Measurements from ENCODE around the gene RASGRF2. TPM values are rescaled to one million over a fixed set of nuclear protein-coding genes. Genes with fewer than 3 reads are reported as not detected.
A peak's percentile ranks its signal among the peaks of the same experiment; 100 is the strongest.

The RASGRF2 gene
- total RNA-seq, 1 donor from 2014 or later: 9.4 TPM

DNA sequence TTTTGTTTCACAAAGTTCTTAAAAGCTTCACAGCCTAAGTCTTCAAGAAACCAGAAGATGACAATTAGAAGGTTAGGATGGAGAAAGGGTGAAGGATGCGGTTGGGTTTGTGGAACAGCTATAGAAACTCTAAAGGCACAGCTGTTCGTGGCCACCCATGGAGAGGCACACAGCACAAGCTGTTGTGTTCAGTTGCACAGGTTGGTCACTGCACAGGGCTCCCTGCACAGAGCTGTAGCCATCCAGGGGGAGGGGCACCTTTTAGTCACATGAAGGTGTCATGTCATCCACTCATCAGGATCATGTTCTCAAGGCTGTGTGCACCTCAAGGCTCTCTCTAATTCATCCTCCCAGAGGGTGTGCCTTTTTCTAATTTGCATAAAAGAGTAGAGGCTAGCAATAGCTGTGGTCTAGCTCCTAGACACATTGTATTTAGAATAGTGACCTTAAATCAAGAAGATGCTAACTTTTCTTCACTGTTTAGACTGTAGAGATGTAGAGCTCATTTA, 5.0 kb upstream of the RASGRF2 start:
- DNase-seq (ENCODE audit: low read depth, low spot score): no peak

DNA sequence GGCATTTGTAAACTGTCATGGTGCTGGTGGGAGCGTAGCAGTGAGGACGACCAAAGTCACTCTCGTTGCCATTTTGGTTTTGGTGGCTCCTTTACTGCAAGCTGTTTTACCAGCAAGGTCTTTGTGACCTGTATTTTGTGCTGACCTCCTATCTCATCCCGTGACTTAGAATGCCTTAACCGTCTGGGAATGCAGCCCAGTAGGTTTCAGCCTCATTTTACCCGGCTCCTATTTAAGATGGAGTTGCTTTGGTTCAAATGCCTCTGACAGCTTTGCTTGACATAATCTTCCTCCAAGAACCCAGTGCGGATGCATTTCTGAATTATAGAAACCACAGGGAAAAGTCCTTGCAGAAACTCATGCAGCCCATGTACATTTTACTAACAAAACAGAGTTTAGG, 3.9 kb upstream of the RASGRF2 start:
- DNase-seq (ENCODE audit: low read depth, low spot score): no peak

DNA sequence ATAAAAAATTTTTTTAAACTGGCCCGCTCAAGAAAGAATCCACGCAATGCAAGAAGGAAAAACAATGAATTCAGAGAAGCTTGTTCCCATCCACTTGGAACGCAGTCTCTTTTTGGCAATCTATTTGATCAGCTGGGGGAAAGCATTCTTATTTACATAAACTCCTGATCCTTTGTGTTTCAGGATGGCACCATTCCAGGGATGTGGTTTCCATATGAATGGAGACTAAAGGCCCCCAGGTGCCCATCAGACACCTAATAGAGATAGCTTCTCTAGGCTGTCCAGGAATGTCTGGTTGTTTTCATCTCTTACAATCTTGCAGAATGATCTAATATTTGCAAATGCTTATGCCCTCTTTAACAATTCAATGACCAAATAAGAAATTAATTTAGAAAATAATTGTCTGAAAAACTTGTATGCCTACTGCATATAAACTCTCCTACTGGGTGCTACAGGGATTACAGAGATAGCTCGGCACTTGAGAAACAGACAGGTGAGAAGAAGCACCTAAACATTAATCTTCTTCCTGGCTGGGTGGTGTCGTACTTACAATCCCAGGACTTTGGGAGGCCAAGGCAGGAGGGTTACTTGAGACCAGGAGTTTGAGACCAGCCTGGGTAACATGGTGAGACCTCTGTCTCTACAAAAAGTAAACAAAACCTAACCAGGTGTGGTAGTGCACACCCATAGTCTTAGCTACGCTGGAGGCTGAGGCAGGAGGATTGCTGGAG, 3.0 kb upstream of the RASGRF2 start:
- no peak for DNase-seq (ENCODE audit: low read depth, low spot score)

DNA sequence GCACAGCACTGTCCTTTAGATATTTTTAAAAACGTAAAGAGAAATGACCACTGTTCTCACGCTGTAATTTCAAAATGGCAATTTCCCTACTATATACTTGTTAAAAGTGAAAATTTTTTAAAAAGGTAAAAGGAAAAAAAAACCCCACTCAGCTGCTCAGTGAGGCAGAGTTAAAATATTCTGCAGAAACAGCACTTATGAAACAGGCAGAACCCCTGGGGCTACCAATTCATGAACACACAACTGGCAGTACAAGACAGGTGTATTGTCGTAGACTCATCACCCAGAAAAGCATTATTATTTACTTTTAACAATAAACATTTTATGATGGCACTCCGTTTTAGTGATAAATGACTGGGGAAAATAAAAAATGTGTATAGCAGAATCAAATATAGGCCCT, 1.5 kb upstream of the RASGRF2 start:
- DNase-seq (ENCODE audit: low read depth, low spot score): no peak

DNA sequence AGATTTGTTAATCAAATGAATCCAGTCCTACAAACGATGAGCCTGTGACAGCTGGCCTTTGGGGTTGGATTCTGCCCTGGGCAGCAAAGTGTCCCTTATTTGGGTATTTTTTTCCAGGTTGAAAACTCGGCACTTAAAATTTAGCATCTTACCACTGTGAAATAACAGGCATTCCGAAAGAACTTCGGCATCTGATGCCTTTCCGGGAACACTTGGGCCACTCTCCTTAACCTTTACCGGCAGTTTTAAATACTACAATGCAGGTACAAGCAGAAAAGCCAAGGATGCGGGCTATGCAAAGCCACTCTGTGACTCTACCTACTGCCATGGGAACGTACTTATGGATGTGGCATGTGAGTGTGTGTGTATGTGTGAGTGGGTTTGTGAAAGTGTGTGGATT, 1.0 kb upstream of the RASGRF2 start:
- DNase-seq (ENCODE audit: low read depth, low spot score): no peak

DNA sequence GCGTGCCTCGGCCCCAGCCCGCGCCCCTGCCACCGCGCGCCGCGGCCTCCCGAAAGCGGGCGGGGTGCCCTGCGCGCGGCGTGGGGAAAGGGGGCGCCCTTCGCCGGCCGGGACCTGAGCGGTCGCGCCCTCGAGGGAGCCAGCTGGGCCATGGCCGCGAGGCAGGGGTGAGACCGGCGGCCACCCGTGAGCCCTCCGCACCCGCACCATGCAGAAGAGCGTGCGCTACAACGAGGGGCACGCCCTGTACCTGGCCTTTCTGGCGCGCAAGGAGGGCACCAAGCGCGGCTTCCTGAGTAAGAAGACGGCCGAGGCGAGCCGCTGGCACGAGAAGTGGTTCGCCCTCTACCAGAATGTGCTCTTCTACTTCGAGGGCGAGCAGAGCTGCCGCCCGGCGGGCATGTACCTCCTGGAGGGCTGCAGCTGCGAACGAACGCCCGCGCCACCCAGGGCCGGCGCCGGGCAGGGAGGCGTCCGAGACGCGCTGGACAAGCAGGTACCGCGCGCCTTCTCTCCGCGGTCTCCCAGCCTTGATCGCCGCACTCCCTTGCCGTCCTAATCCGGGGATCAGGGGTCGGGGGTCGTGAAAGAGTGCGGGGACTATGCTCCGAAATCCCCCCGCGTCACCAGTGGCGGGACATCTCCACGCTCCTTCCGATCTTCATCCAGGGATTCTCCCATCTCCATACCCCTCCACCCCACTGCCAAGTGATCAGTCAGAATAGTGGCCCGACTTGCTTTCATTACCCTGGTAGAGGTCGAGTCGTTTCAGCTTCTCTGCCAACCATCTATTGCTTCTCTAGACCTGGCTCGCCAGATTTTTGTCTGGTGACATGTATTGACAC, 590 bp downstream of the RASGRF2 start:
- DNase-seq (ENCODE audit: low read depth, low spot score): no peak

DNA sequence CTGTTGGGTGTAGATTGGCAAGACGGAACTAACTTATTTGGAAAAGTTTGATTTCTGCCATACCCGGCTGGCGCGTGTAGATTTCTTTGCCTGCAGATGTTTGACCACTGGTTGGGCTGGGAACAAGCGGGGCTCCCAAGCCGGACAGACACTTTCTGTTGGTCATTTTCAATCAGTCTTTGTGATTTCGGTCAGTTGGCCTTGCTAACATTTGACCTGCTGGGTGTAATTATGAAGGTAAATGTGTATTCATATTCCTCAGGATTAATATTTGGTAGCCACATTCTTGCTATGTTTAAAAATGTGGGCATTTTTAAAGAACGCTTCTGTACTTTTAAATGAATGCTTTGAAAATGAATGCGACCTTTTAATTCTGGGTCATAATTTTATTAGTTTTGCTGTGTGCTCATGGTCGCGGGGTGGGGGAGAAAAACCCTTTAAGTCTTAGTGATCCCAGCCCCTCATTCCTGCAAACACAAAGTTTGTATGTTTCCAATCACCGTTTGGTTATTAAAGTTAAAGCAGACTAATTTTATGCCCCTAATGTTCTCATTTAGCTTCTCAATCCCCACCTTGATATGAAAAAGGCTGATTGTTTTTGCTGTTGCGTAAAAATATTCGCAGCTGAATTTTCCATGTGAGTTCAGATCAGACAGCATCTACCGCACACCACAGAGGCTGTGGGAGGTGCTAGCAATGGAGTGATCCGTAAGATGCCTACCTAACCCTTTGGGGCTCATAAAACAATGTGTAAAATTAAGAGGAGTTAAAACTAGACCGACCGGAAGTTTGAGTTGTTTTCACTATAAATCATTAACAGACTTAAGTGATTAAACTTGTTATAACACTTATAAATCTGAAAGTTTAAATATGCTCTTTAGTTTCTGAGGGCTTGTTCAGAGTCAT, 1.5 kb downstream of the RASGRF2 start:
- no peak for DNase-seq (ENCODE audit: low read depth, low spot score)

DNA sequence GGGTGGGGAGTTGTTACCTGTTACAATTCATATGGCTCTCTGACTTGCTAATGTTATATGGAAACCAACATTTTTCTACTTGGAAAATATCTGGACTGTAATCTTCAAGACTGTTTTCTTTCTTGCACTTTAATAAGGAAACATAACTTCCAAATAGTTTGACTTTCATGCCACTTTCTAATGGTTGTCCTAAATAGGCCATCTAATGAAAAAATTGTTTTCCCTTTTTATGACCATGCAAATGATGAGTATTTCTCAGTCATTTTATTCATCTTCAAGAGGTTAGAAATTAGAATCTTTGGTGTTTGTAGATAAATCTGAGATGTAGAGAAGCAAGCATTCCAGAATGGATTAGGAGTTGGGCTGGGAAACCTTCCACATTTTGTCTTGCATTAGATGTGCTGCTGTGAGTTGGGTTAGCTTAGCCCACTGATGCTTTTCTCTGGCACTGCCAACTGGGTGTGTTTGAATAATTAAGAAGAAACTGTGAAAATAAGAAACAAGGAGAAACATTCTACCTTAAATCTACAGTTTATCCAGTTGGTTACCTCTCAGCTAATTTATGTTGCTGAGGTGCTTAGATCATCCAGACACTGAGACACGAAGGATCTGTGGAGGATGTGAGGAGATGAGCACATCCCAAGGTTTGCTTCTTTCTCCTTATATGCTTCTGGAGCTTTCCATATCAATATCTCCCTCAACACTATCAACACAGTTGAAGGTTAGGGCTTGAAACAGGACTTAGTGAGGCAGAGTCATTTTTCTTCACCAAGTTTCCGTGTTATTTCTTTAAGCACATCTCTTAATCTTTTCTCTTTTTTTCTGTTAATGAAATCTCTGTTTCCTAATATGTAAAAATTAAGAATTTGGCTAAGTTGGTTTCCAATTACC, 2.7 kb downstream of the RASGRF2 start:
- DNase-seq (ENCODE audit: low read depth, low spot score): no peak

DNA sequence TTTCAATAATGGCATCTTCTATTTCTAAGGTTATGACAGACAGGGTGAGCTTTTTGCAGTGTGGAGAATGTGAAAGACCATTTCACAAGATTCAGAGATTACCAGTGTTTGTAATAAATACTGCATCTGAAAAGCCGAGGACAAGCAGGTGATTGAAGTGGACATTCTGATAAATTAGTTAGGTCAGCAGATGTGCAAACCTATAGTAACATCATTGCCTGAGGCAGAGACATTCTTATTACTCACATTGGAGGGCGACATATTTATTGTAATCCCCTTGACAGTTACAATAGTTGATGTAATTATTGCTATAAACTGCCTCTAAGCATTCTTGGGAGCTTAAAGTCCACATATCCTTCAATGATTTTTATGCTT, 3.3 kb downstream of the RASGRF2 start:
- DNase-seq (ENCODE audit: low read depth, low spot score): no peak

DNA sequence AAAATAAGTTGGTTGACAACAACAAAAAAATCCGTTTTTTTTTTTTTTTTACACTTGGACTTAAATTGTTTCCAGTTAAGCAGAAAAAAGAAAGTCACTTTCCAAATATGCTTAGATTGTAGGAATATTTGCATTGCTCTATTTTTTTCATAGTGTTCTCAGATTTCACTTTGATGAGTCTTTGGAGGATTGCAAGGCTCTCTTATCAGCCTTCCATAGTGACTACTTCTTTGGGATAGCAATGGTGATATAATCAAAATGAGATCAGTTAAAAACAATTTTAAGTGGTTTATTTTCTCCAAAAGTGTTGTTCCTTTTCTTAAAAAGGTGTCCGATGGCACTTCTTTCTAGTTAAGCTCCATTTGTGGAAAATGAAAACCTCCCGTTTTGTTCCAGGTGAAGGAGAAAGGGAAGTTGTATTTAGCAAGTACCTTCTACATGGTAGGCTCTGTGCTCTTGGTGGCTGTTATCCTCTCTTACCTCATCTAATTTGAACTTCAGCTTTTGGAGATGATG, 3.9 kb downstream of the RASGRF2 start:
- no peak for DNase-seq (ENCODE audit: low read depth, low spot score)

DNA sequence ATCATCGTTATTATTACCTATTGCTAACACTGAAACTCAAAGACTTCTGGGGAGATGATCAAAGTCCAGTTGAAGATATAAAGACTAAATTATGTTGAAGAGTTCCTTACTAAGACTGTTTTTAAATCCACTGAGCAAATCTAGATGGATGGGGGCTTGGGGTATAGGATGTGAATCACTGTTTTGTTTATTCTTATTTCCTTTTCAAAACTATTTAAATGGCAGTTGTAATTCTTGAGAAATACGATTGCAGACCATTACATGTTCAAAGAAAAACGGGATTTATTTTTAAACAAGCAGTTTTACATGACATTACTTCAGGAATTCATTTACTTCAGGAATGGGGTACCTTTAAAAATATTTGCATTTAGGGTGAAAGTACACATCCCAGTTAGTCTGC, 4.3 kb downstream of the RASGRF2 start:
- DNase-seq (ENCODE audit: low read depth, low spot score): no peak

DNA sequence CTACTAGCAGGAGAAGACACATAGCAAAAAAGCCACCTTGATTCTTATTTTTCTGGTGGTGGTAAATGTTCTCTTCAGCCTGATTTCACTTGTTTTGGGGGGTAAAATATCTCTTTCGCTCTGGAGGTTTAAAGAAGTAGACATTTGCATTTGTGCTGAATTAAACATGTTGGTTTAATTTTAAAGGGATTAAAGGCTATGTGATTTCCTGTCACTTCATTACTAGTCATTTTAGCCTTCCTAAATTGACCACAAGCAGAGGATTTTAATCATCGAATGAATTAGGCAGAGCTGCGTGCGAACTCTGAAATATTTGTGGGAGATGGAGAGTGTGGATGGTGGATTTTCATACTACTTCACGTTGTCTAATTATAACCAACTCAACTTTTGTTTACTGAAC, 4.8 kb downstream of the RASGRF2 start:
- DNase-seq (ENCODE audit: low read depth, low spot score): no peak

DNA sequence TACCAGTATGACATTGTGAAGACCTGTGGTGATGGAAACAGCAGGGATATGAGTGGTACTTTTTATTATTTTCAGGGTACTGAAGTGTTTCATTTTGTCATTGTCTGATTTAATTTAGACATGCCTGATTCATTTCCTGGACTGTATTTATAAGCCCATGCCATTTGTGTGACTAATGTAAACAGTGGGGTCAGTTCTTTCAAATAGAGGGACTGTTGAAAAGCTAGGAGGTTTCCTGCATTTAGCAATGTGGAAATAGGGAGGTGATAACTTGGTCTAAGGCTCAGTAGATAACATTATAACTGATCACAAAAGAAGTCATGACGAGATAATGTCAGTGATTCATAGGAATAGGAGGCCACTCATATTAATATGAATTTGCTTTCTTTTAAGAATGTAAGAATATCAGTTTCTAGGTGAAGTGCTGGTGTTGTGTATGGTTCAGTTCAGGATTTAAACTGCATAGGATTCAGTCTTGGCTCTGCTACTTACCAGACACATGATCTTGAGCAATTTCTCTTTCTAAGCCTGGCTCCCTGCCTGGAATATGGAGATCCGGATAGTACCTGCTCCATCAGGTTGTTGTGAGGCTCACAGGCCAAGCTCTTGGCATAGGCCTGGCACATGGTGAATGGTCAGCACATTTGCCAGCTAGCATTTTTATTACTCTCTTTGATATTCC, 7.5 kb downstream of the RASGRF2 start:
- peak; percentile 86 for DNase-seq (ENCODE audit: low read depth, low spot score)

DNA sequence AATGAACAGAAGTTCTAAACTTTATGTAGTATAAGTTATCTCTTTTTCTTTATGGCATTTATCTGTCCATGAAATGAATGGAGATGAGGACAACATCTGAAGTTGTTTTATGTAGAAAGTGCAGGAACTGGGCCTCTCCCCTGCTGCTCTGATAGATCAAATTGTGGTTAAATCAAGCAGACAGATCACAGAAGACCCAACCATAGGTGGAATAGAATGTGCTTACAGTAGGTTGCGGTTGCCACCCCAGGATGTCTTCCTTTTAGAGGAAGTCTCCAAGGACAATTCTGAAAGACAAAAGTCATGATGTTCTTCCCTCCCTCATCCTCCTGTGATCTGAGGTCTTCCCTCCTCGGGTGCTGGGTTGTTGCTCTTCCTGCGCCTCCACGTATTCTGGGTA, 12.9 kb downstream of the RASGRF2 start:
- no peak for DNase-seq (ENCODE audit: low read depth, low spot score)

DNA sequence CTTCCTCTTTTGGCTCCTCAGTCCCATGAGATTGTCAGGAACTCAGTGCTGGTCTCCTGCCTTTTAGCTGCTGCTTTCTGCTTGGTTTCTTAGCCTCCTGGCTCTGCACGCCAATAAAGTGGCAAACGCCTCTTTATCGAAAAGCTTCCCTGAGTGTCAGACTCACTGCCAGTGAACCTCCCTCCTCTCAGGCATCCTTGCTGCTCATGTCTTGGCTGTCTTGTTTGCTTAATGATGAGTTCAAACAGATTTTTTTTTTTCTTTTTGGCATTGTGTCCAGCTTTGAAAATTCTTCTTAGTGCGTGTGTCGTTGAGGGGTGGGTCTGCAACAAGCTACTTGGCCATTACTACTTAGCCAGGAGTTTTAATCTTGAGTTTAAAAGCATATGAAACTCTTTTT, 14.9 kb downstream of the RASGRF2 start:
- DNase-seq (ENCODE audit: low read depth, low spot score): no peak

DNA sequence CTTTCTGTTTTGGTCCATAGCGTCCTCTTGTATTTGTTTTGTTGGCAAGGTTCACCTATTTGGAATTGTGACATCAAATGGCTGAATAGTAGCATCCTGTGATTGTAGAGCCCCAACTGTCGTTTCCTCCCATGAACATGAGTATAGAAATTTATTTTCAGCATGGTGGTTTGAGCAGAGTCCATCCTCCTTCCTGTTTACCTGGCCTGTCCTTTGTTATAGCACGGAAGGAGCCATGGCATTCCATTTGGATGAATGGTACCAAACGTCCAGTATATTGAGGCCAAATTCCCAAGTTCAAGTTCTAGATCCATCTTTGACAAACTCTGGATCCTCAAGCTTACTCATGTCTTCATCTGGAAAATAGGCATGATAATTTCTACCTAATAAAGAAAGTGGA, 16.8 kb downstream of the RASGRF2 start:
- DNase-seq (ENCODE audit: low read depth, low spot score): no peak

DNA sequence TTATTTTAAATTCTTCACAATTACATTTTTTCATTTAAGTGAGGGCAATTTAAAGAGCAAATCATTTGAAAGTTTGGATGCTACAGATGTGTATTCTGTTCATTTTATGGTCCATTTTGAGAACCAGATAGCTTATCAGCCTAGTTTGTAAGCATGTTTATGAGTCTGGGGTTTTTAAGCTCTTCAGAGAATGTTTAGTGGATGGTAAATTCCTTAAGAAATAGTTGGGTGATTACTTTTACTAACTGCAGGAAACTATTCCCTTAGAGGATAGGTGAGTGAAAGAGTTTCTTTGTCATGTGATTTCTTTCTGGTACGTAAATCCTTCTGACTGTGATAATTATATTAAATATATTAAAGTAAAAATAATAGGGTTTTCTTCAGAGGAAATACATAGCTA, 17.6 kb downstream of the RASGRF2 start:
- DNase-seq (ENCODE audit: low read depth, low spot score): no peak

DNA sequence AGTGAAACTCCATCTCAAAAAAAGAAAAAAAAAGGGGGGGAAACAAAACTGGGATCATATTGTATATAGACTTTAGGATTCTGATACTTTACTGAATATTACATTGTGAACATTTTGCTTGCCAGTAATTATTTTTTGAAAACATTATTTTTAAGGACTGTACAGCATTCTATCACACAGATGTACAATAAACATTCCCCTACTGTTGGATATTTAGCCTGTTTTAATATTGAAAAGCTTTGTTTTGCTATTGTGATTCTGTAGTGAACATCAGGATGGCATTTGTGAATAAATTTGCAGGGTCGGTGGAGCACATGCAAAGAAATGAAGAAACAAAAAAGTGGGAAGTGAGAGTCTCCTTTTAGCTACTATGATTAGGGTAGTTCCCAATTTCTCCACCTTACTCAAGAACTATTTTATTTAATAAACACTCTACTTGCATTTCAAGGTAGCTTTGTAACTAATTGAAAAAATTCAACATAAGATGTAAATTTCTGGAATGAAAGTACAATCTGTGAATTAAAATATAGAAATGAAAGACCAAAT, 18.7 kb downstream of the RASGRF2 start:
- DNase-seq (ENCODE audit: low read depth, low spot score): no peak

DNA sequence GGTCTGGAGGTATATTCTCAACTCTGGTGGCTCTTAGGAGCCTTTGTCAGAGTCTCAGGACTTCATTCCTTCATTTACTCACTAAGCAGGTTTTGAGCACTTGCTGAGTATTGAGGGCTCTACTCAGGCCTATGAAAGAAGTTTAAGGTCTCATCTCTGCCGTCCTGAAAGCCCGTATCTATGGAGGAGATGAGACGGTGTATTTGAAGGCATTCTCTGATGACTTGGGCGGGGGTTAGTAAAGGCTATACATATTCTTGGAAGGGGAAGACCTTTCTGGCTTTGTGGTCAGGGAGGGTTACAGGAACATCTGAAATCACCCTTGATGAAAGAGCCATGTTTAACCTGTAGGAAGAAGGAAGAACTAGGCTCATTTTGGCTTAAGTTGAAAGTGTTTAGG, 21.9 kb downstream of the RASGRF2 start:
- no peak for DNase-seq (ENCODE audit: low read depth, low spot score)
